Body of pancreas (tissue), 4 donors: ENCODE measurements around the gene KIRREL3.

Experiments
- POLR2A ChIP-seq, 3 donors: fragments of 450-650 bp; IDR thresholded peaks; one replicate each; pipeline ENCODE4 v1.6.1; 2016; ENCODE audit warnings: antibody characterized with exemption in 3 of 3, mild to moderate bottlenecking in 2 of 3
- TF ChIP-seq, protein P1 (sequence below), 7 experiments: fragments of 450-650 bp in 4 of 7; fragments of 200-600 bp in 3 of 7; sonication (generic) in 3 of 7; IDR thresholded peaks; one replicate each; pipeline ENCODE4 v1.5.1; 2016 to 2019; ENCODE audit warnings: antibody characterized with exemption in 7 of 7

DNA sequence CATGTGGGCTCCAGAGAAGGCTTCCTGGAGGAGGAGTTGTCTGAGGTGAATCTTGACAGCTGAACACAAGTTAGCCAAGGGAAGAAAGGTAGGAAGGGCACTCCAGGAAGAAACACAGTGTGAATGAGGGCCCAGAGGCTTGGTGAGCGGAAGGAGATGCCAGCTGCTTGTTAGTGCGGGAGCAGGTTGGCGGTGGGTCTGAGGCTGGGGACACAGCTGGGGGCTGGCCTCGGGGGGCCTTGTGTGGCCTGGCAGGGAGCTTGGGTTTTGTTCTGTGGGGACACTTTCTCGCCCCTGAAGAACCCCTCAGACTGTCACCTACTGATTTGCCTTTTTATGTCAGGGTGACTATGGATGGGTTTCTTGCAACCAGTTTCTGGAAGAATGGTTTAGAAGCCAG lies 485.1 kb downstream of the KIRREL3 start:
- TF ChIP-seq, protein P1, sequence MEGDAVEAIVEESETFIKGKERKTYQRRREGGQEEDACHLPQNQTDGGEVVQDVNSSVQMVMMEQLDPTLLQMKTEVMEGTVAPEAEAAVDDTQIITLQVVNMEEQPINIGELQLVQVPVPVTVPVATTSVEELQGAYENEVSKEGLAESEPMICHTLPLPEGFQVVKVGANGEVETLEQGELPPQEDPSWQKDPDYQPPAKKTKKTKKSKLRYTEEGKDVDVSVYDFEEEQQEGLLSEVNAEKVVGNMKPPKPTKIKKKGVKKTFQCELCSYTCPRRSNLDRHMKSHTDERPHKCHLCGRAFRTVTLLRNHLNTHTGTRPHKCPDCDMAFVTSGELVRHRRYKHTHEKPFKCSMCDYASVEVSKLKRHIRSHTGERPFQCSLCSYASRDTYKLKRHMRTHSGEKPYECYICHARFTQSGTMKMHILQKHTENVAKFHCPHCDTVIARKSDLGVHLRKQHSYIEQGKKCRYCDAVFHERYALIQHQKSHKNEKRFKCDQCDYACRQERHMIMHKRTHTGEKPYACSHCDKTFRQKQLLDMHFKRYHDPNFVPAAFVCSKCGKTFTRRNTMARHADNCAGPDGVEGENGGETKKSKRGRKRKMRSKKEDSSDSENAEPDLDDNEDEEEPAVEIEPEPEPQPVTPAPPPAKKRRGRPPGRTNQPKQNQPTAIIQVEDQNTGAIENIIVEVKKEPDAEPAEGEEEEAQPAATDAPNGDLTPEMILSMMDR (IDR thresholded peaks at IDR 0.05), result no peak
- no peak for TF ChIP-seq POLR2A (IDR thresholded peaks at IDR 0.05)
